NT2/D1 (cell line): ENCODE measurements around the gene DCUN1D4.

Source experiments
- YY1 ChIP-seq: IDR thresholded peaks from 2 replicates; pipeline ENCODE4 v1.6.1; 2011; ENCODE audit not compliant: insufficient read length, insufficient read depth
- ZNF274 ChIP-seq: IDR thresholded peaks from 2 replicates; pipeline ENCODE4 v1.6.1; 2011; ENCODE audit warnings: mild to moderate bottlenecking, low read depth, low read length

GRCh38 chr4:51932261-51932660 lies 89.3 kb downstream of the DCUN1D4 start:
- TF ChIP-seq YY1 (no peak), ZNF274 (no peak)
